Measurements from ENCODE around the gene ENDOV.

The ENDOV gene

GRCh38 chr17:80452173-80452915 is 37.4 kb downstream of the ENDOV start:
- no peak for DNase-seq

- DNase-seq, result no peak
Measured at GRCh38 chr17:80453126-80453997, 38.4 kb downstream of the ENDOV start.

- DNase-seq, result no peak
Measured at GRCh38 chr17:80453998-80454556, 39.1 kb downstream of the ENDOV start.

- DNase-seq, result peak; percentile 94 to 98
Measured at GRCh38 chr17:80454557-80455335, 39.8 kb downstream of the ENDOV start.

GRCh38 chr17:80455336-80455710 is 40.4 kb downstream of the ENDOV start:
- no peak for DNase-seq

GRCh38 chr17:80455784-80456183 is 40.8 kb downstream of the ENDOV start:
- no peak for DNase-seq

- no peak for DNase-seq
Measured at GRCh38 chr17:80456465-80457235, 41.7 kb downstream of the ENDOV start.

- no peak for DNase-seq
Measured at GRCh38 chr17:80457236-80457856, 42.4 kb downstream of the ENDOV start.

- no peak for DNase-seq
Measured at GRCh38 chr17:80458016-80458415, 43.0 kb downstream of the ENDOV start.

- no peak for DNase-seq
Measured at GRCh38 chr17:80459234-80459633, 44.3 kb downstream of the ENDOV start.

- DNase-seq, result no peak
Measured at GRCh38 chr17:80460429-80460834, 45.5 kb downstream of the ENDOV start.

GRCh38 chr17:80461528-80462160 is 46.7 kb downstream of the ENDOV start:
- DNase-seq, result no peak

- DNase-seq, result no peak
Measured at GRCh38 chr17:80463784-80464400, 48.9 kb downstream of the ENDOV start.

- no peak for DNase-seq
Measured at GRCh38 chr17:80464486-80464885, 49.5 kb downstream of the ENDOV start.

- DNase-seq, result no peak
Measured at GRCh38 chr17:80465327-80465974, 50.5 kb downstream of the ENDOV start.

GRCh38 chr17:80466188-80466705 is 51.3 kb downstream of the ENDOV start:
- DNase-seq, result no peak

GRCh38 chr17:80468242-80468641 is 53.3 kb downstream of the ENDOV start:
- DNase-seq, result no peak

GRCh38 chr17:80468781-80469493 is 54.0 kb downstream of the ENDOV start:
- no peak for DNase-seq

- no peak for DNase-seq
Measured at GRCh38 chr17:80469667-80470066, 54.7 kb downstream of the ENDOV start.
